ENCODE measurements around the gene CCDC187. TPM values are rescaled to one million over a fixed set of nuclear protein-coding genes. Genes with fewer than 3 reads are reported as not detected.

The CCDC187 gene
- total RNA-seq, 4 donors from 2014 or later: 0.20 TPM; not detected in 3

DNA sequence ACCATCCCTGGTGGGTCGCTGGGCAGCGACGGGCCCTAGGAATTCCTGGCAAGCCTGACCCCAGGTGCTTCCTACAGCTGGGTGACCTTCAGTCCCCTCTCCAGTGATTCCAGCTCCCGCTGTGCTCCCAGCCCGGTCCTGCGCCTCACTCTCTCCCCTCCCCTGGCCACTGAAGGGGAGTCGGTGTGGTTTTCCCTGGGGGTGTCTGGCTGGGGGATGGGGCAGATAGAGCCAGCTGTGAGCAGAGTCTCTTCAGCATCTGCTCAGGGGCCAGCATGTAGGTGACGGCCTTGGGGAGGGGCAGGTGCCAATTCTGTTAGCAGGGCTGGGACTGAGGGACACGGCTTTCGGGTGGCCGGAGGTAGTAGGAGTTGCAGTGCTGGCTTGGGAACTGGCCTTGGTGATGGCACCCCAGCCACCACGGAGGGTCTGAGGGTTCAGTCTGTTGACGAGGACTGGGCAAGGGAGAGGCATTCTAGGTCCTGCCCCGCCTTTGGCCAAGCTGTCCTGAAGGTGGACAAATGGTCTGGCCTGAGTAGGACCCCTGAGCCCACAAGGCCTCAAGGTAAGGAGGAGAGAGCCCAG is 26.6 kb upstream of the CCDC187 start:
- H3K4me1 ChIP-seq: peaks cover 0 to 71% (median 49%) of the 10 kb centered on the region in 4 donors
- TF ChIP-seq EP300 (IDR thresholded peaks at IDR 0.05) (no peak), POLR2A (IDR thresholded peaks at IDR 0.05) (no peak), CTCF (IDR thresholded peaks at IDR 0.05) (no peak)
- H3K9me3 ChIP-seq: no peaks in the 10 kb centered on the region
- H3K4me3 ChIP-seq: no peak overlapping the region
- peaks cover 0 to 34% (median 0%) of the 10 kb centered on the region in 3 donors for H3K36me3 ChIP-seq
- no peaks in the 10 kb centered on the region for H3K27me3 ChIP-seq
- peak overlapping the region in 3 of 4 donors; percentile 44 to 98 (median 96) for H3K27ac ChIP-seq
- WGBS, 2 donors: 60 to 66% methylated on average over 10 of the region's 14 CpGs
- no peak for DNase-seq (ENCODE audit: low spot score in 2 of 2)

GRCh38 chr9:136329636-136330405 is 25.9 kb upstream of the CCDC187 start:
- Histone ChIP-seq H3K4me3 (peak overlapping the region in 2 of 4 donors; percentile 81 to 89), H3K27ac (peak overlapping the region; percentile 85 to 98 (median 96)), H3K4me1 (peaks cover 0 to 74% (median 52%) of the 10 kb centered on the region in 4 donors), H3K36me3 (peaks cover 0 to 28% (median 0%) of the 10 kb centered on the region in 3 donors), H3K27me3 (no peaks in the 10 kb centered on the region), H3K9me3 (no peaks in the 10 kb centered on the region)
- TF ChIP-seq CTCF (IDR thresholded peaks at IDR 0.05) (no peak), EP300 (IDR thresholded peaks at IDR 0.05) (no peak), POLR2A (IDR thresholded peaks at IDR 0.05) (no peak)
- DNase-seq (ENCODE audit: low spot score in 2 of 2): no peak
- 73 to 76% methylated on average over 9 to 23 of the region's 23 CpGs for WGBS, 2 donors

DNA sequence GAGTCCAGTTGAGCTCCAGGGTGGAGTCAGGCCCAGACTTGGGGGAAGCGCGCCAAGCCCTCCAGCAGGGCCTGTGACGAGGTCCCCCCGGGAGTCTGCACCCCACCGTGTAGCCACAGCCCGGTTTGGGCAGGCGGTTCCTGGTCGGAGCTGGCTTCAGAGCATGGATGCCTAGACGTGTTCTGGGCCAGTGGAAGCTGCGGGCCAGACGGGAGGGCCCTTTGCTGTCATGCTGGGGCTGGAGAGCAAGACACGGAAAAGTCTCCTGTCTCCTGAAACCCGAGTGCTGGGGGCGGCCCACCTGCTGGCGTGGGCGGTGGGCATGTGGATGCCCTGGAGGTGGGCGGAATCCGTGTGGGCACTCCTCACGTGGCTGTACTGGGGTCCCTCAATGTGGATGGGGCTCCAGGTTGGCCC is 25.3 kb upstream of the CCDC187 start:
- Histone ChIP-seq H3K36me3 (peaks cover 0 to 22% (median 0%) of the 10 kb centered on the region in 3 donors), H3K27me3 (no peaks in the 10 kb centered on the region), H3K4me1 (peaks cover 0 to 77% (median 57%) of the 10 kb centered on the region in 4 donors), H3K27ac (peak overlapping the region; percentile 85 to 98 (median 96)), H3K9me3 (no peaks in the 10 kb centered on the region), H3K4me3 (peak overlapping the region in 3 of 4 donors; percentile 56 to 89 (median 81))
- no peak for DNase-seq (ENCODE audit: low spot score in 2 of 2)
- TF ChIP-seq POLR2A (IDR thresholded peaks at IDR 0.05): no peak
- TF ChIP-seq CTCF (IDR thresholded peaks at IDR 0.05): no peak
- no peak for TF ChIP-seq EP300 (IDR thresholded peaks at IDR 0.05)
- WGBS, 2 donors: 43 to 59% methylated on average over 10 to 16 of the region's 19 CpGs

- WGBS, 2 donors: 9 to 38% methylated on average over 4 to 15 of the region's 15 CpGs
- Histone ChIP-seq H3K36me3 (peaks cover 0 to 18% (median 0%) of the 10 kb centered on the region in 3 donors), H3K27ac (peak overlapping the region; percentile 85 to 98 (median 96)), H3K4me1 (peaks cover 0 to 81% (median 59%) of the 10 kb centered on the region in 4 donors), H3K9me3 (no peaks in the 10 kb centered on the region), H3K27me3 (no peaks in the 10 kb centered on the region), H3K4me3 (peak overlapping the region; percentile 56 to 89 (median 76))
- TF ChIP-seq EP300 (IDR thresholded peaks at IDR 0.05) (peak in 1 of 2 donors; percentile 51), POLR2A (IDR thresholded peaks at IDR 0.05) (no peak)
- DNase-seq (ENCODE audit: low spot score in 2 of 2): no peak
These were observed 24.7 kb upstream of the CCDC187 start for GRCh38 chr9:136328622-136329041.

DNA sequence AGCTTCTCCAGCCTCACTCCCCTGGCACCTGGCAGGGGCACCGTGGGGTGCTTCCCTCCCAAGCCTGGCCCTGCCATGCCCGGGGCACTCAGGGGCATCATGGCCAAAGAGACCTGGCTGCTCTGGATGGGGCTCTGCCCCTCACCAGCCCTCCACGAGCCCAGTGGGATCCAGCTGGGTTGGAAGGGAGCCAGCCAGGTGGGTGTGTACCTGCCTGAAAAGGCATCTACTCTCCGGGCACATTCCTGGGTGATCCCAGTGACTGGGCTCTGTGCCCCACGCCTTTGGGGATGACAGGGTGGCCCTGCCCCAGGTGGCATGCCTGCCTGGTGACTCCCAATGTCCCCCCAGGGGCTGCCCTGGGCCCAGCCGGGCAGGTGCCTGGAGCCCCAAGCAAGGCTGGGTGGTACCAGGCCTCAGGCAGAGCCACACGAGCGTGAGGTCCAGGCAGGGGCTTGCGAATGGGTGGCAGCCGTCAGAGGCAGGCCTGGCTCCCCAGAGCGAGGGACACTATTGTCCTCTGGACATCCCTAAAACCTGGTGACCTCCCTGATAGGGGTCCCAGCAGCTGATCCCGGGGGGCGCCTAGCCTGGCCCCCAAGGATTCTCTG is 24.2 kb upstream of the CCDC187 start:
- Histone ChIP-seq H3K4me3 (peak overlapping the region; percentile 56 to 89 (median 76)), H3K9me3 (no peaks in the 10 kb centered on the region), H3K27me3 (no peaks in the 10 kb centered on the region), H3K27ac (peak overlapping the region; percentile 85 to 98 (median 96)), H3K36me3 (peaks cover 0 to 14% (median 0%) of the 10 kb centered on the region in 3 donors), H3K4me1 (peaks cover 0 to 86% (median 59%) of the 10 kb centered on the region in 4 donors)
- TF ChIP-seq EP300 (IDR thresholded peaks at IDR 0.05): no peak
- no peak for TF ChIP-seq CTCF (IDR thresholded peaks at IDR 0.05)
- DNase-seq (ENCODE audit: low spot score in 2 of 2): no peak
- 0 to 14% methylated on average over 2 to 9 of the region's 13 CpGs for WGBS, 2 donors

Data from tibial nerve (tissue), 4 donors.